GM12878 (cell line): ENCODE measurements around the gene POU1F1. TPM values are rescaled to one million over a fixed set of nuclear protein-coding genes. Genes with fewer than 3 reads are reported as not detected.

Experiments used
- ATAC-seq: fragments of 200-7000 bp; cut with Tn5 transposase; 3 replicates; pipeline ENCODE4 v1.9.1; 2020; ENCODE audit warnings: mild to moderate bottlenecking, moderate library complexity
- BruUV-seq: library from RNA; stranded (reverse); fragments of 400-500 nt; replicated peaks from 2 replicates; lab custom pipeline; 2021; lab: Mats Ljungman, UMichigan
- CTCF ChIA-PET: fragments of 300-600 bp; sonication (Branson Sonifier 250); formaldehyde crosslinking; extraction: SDS; loops from one replicate; lab custom pipeline; 2021; ENCODE audit warnings: inconsistent platforms; lab: Yijun Ruan, JAX
- POLR2A ChIA-PET: fragments of 350-600 bp; formaldehyde crosslinking; extraction: SDS; loops from one replicate; lab custom pipeline; 2021; ENCODE audit warnings: inconsistent platforms; lab: Charles Lee
- RAD21 ChIA-PET: fragments of 300-600 bp; sonication (Branson Sonifier 250); formaldehyde crosslinking; loops from one replicate; lab custom pipeline; 2023; ENCODE audit warnings: antibody characterized with exemption; ENCODE audit not compliant: unreplicated experiment; lab: Charles Lee
- SMC1A ChIA-PET: fragments of 300-600 bp; sonication (Branson Sonifier 250); formaldehyde crosslinking; loops from one replicate; lab custom pipeline; 2023; ENCODE audit not compliant: unreplicated experiment, uncharacterized antibody; lab: Charles Lee
- DNase-seq: peaks from one replicate; pipeline ENCODE4 v3.0.0-alpha.2; 2011; ENCODE audit warnings: low read depth, low spot score
- FAIRE-seq: peaks from 3 replicates; lab custom pipeline; 2011; peaks lifted over from hg19 to GRCh38; lab: Jason Lieb, UNC
- H2AFZ ChIP-seq: 2 replicates; pipeline ENCODE4 v1.6.0; 2011; ENCODE audit warnings: low read depth, low read length, control low read depth; ENCODE audit not compliant: control insufficient read depth
- H3K27ac ChIP-seq: 2 replicates; pipeline ENCODE4 v1.5.1; 2011; ENCODE audit warnings: control low read depth; ENCODE audit not compliant: control insufficient read depth, insufficient read depth
- H3K27me3 ChIP-seq, 2 experiments: replicated peaks in 1 of 2; 2 replicates each; pipeline versions ENCODE4 v1.6.0 to v1.6.1; 2011; ENCODE audit warnings: low read length in 1 of 2; ENCODE audit not compliant: control insufficient read depth in 2 of 2, insufficient read depth in 2 of 2
- H3K36me3 ChIP-seq, 2 experiments: 2 replicates each; pipeline ENCODE4 v1.5.1; 2011; ENCODE audit warnings: low read length in 1 of 2; ENCODE audit not compliant: control insufficient read depth in 2 of 2, insufficient read depth in 2 of 2
- H3K4me1 ChIP-seq: 2 replicates; pipeline ENCODE4 v1.6.1; 2011; ENCODE audit warnings: mild to moderate bottlenecking, low read length, moderate library complexity, mixed read lengths; ENCODE audit not compliant: control insufficient read depth, insufficient read depth
- H3K4me2 ChIP-seq: 2 replicates; pipeline ENCODE4 v1.6.0; 2011; ENCODE audit warnings: control low read depth; ENCODE audit not compliant: control insufficient read depth, insufficient read depth
- H3K4me3 ChIP-seq: fragments of 200-600 bp; sonication (generic); 2 replicates; pipeline ENCODE4 v1.5.1; 2016
- H3K79me2 ChIP-seq: 2 replicates; pipeline ENCODE4 v1.6.0; 2011; ENCODE audit warnings: low read length; ENCODE audit not compliant: control insufficient read depth, insufficient read depth
- H3K9ac ChIP-seq: 2 replicates; pipeline ENCODE4 v1.8.0; 2011; ENCODE audit warnings: low read length, control low read depth, mixed read lengths; ENCODE audit not compliant: control insufficient read depth, insufficient read depth
- H3K9me3 ChIP-seq: replicated peaks from 3 replicates; pipeline ENCODE4 v1.5.1; 2011; ENCODE audit warnings: mild to moderate bottlenecking, low read length; ENCODE audit not compliant: control insufficient read depth, insufficient read depth
- H4K20me1 ChIP-seq: 2 replicates; pipeline ENCODE4 v1.6.0; 2011; ENCODE audit not compliant: control insufficient read depth, insufficient read depth
- CBFB ChIP-seq: IDR thresholded peaks from 2 replicates; pipeline ENCODE4 v1.6.1; 2016; ENCODE audit warnings: antibody characterized with exemption, low read depth
- CEBPB ChIP-seq, 2 experiments: fragments of 150-350 bp in 1 of 2; IDR thresholded peaks; 2 replicates each; pipeline ENCODE4 v1.6.1; 2012 to 2014; ENCODE audit warnings: low read depth in 2 of 2, low read length in 2 of 2, borderline replicate concordance in 1 of 2, inconsistent platforms in 1 of 2
- CREM ChIP-seq: IDR thresholded peaks from 2 replicates; pipeline ENCODE4 v1.6.1; 2014; ENCODE audit warnings: antibody characterized with exemption, low read depth
- FOXM1 ChIP-seq: IDR thresholded peaks from 2 replicates; pipeline ENCODE4 v1.6.1; 2012; ENCODE audit warnings: low read depth, mild to moderate bottlenecking, inconsistent platforms, low read length, moderate library complexity
- HDAC2 ChIP-seq: fragments of 200-600 bp; sonication (generic); IDR thresholded peaks from 2 replicates; pipeline ENCODE4 v1.6.1; 2017
- NR2C2 ChIP-seq: IDR thresholded peaks from 2 replicates; pipeline ENCODE4 v1.6.1; 2011; ENCODE audit warnings: borderline replicate concordance, low read depth; ENCODE audit not compliant: control insufficient read depth, insufficient read length
- SIX5 ChIP-seq: IDR thresholded peaks from 2 replicates; pipeline ENCODE4 v1.6.1; 2011; ENCODE audit warnings: mild to moderate bottlenecking, low read depth, low read length, moderate library complexity; ENCODE audit not compliant: severe bottlenecking
- ZZZ3 ChIP-seq: IDR thresholded peaks from 2 replicates; pipeline ENCODE4 v1.6.1; 2011; ENCODE audit warnings: low read depth; ENCODE audit not compliant: control insufficient read depth, insufficient read length
- WGBS: methylation state at CpG from one replicate; pipeline ENCODE4 v1.1.6; 2016; ENCODE audit warnings: low lambda C conversion rate; ENCODE audit not compliant: insufficient replicate concordance, insufficient coverage; ENCODE audit errors: missing lambda C conversion rate; 5-methylcytosine and 5-hydroxymethylcytosine counted together
- in situ Hi-C: fragments of 300-500 bp; cut with MboI; formaldehyde crosslinking; loops from 9 replicates; pipeline ENCODE4 v1.14.3; 2018; ENCODE audit warnings: mixed read lengths
- intact Hi-C: fragments of 100-400 bp; cut with micrococcal nuclease; formaldehyde crosslinking; loops from one replicate; pipeline ENCODE4 v1.14.2; 2022; ENCODE audit not compliant: unreplicated experiment
- polyA plus RNA-seq, 11 experiments: library from polyadenylated mRNA; depleted of rRNA in 4 of 11; unstranded in 6 of 11; stranded (reverse) in 5 of 11; fragments of >200 nt; fragmentation: Nextera tagmentation in 4 of 11; fragmentation: Illumina TruSeq in 1 of 11; extraction: Ambion mirVana in 4 of 11; extraction: Trizol in 1 of 11; gene quantifications; 1 replicate in 1 of 11; 2 replicates in 10 of 11; pipeline versions ENCODE4 v1.2.1 to v1.2.3, GENCODE V29; 2011 to 2016; ENCODE audit warnings: inconsistent platforms in 2 of 11, missing spikeins in 2 of 11, low read depth in 1 of 11
- total RNA-seq, 4 experiments: library from RNA; depleted of rRNA in 3 of 4; stranded (reverse); fragments of >200 nt in 3 of 4; fragmentation: Illumina TruSeq in 1 of 4; extraction: Trizol in 1 of 4; gene quantifications; 2 replicates each; pipeline versions ENCODE4 v1.2.1 to v1.2.3, GENCODE V29; 2013 to 2021
- TF ChIP-seq, protein P1 (sequence below): fragments of 450-650 bp; IDR thresholded peaks from 2 replicates; pipeline ENCODE4 v1.6.1; 2017; ENCODE audit warnings: mild to moderate bottlenecking, moderate library complexity
- TF ChIP-seq, protein P2 (sequence below): fragments of 450-650 bp; formaldehyde crosslinking; IDR thresholded peaks from 2 replicates; pipeline ENCODE4 v1.4.0; 2020; ENCODE audit warnings: mild to moderate bottlenecking, moderate library complexity
- TF ChIP-seq, protein P3 (sequence below): fragments of 150-350 bp; IDR thresholded peaks from 2 replicates; pipeline ENCODE4 v1.6.1; 2014; ENCODE audit warnings: mild to moderate bottlenecking, low read depth, low read length
- TF ChIP-seq, protein P4 (sequence below): fragments of 450-650 bp; IDR thresholded peaks from 2 replicates; pipeline ENCODE4 v1.6.1; 2017; ENCODE audit warnings: mild to moderate bottlenecking

POU1F1 gene
- total and polyA plus RNA-seq, 10 of the 15 experiments (the other 5 are each of a cell fraction or from before 2014, with no cell fraction given) = 0.04 TPM; not detected in 9

DNA sequence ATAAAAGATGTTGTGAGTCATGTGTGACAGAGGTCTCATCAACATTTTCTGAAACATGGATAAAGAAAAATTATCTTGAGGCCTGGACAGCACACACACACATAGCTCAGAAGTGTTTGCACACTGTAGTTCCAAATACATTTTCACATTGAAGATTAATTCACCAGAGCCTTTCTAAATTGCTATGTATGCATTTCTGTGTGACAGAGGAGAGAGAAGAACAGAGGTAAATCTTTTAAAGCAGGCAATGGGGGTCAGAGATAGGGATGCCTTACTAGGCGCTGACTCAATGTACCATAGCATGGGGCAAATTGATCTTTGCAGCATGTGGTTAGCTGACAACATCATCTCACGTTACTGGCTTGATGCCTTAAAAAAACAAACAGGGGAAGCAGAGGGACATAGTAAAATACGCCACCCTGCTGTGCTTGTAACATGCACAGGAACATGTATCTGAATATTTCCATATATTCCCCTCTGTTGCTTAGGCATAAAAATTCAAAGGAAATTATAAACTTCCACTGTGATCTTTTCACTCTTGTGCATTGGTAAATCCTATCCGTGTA is 7.7 kb downstream of the POU1F1 start:
- Histone ChIP-seq H3K9ac (no peak overlapping the region), H3K9me3 (no peaks in the 10 kb centered on the region), H3K4me3 (no peak overlapping the region), H3K27ac (no peak overlapping the region), H3K27me3 (no peaks in the 10 kb centered on the region), H2AFZ (no peak overlapping the region), H3K36me3 (no peaks in the 10 kb centered on the region), H4K20me1 (no peaks in the 10 kb centered on the region), H3K4me2 (no peak overlapping the region), H3K4me1 (no peaks in the 10 kb centered on the region), H3K79me2 (no peaks in the 10 kb centered on the region)
- DNase-seq = no peak
- intact Hi-C loops (loop anchor here (10.0 kb wide), 1 partner anchor 736 kb away; no protein-coding TSS in a partner anchor), in situ Hi-C loops (no loop called here)
- CTCF ChIA-PET = interaction anchor here (1.7 kb wide), 1 partner anchor 10 kb away, joined by 5 read pairs; no protein-coding TSS in a partner anchor
- FAIRE-seq = no peak
- POLR2A ChIA-PET = no interaction called here
- ATAC-seq = no peak; the same call in 2 of the 3 replicates
- RAD21 ChIA-PET = no interaction called here
- no TSS peak for BruUV-seq
- WGBS = 50% methylated on average over 4 of the region's 4 CpGs
- SMC1A ChIA-PET = no interaction called here
- TF ChIP-seq FOXM1 = no peak
- TF ChIP-seq CREM = no peak
- TF ChIP-seq NR2C2 = no peak
- TF ChIP-seq, protein P1, sequence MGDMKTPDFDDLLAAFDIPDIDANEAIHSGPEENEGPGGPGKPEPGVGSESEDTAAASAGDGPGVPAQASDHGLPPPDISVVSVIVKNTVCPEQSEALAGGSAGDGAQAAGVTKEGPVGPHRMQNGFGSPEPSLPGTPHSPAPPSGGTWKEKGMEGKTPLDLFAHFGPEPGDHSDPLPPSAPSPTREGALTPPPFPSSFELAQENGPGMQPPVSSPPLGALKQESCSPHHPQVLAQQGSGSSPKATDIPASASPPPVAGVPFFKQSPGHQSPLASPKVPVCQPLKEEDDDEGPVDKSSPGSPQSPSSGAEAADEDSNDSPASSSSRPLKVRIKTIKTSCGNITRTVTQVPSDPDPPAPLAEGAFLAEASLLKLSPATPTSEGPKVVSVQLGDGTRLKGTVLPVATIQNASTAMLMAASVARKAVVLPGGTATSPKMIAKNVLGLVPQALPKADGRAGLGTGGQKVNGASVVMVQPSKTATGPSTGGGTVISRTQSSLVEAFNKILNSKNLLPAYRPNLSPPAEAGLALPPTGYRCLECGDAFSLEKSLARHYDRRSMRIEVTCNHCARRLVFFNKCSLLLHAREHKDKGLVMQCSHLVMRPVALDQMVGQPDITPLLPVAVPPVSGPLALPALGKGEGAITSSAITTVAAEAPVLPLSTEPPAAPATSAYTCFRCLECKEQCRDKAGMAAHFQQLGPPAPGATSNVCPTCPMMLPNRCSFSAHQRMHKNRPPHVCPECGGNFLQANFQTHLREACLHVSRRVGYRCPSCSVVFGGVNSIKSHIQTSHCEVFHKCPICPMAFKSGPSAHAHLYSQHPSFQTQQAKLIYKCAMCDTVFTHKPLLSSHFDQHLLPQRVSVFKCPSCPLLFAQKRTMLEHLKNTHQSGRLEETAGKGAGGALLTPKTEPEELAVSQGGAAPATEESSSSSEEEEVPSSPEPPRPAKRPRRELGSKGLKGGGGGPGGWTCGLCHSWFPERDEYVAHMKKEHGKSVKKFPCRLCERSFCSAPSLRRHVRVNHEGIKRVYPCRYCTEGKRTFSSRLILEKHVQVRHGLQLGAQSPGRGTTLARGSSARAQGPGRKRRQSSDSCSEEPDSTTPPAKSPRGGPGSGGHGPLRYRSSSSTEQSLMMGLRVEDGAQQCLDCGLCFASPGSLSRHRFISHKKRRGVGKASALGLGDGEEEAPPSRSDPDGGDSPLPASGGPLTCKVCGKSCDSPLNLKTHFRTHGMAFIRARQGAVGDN = no peak
- TF ChIP-seq, protein P2, sequence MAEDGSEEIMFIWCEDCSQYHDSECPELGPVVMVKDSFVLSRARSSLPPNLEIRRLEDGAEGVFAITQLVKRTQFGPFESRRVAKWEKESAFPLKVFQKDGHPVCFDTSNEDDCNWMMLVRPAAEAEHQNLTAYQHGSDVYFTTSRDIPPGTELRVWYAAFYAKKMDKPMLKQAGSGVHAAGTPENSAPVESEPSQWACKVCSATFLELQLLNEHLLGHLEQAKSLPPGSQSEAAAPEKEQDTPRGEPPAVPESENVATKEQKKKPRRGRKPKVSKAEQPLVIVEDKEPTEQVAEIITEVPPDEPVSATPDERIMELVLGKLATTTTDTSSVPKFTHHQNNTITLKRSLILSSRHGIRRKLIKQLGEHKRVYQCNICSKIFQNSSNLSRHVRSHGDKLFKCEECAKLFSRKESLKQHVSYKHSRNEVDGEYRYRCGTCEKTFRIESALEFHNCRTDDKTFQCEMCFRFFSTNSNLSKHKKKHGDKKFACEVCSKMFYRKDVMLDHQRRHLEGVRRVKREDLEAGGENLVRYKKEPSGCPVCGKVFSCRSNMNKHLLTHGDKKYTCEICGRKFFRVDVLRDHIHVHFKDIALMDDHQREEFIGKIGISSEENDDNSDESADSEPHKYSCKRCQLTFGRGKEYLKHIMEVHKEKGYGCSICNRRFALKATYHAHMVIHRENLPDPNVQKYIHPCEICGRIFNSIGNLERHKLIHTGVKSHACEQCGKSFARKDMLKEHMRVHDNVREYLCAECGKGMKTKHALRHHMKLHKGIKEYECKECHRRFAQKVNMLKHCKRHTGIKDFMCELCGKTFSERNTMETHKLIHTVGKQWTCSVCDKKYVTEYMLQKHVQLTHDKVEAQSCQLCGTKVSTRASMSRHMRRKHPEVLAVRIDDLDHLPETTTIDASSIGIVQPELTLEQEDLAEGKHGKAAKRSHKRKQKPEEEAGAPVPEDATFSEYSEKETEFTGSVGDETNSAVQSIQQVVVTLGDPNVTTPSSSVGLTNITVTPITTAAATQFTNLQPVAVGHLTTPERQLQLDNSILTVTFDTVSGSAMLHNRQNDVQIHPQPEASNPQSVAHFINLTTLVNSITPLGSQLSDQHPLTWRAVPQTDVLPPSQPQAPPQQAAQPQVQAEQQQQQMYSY (CRISPR knock-in tag) = no peak
- no peak for TF ChIP-seq SIX5
- TF ChIP-seq, protein P3, sequence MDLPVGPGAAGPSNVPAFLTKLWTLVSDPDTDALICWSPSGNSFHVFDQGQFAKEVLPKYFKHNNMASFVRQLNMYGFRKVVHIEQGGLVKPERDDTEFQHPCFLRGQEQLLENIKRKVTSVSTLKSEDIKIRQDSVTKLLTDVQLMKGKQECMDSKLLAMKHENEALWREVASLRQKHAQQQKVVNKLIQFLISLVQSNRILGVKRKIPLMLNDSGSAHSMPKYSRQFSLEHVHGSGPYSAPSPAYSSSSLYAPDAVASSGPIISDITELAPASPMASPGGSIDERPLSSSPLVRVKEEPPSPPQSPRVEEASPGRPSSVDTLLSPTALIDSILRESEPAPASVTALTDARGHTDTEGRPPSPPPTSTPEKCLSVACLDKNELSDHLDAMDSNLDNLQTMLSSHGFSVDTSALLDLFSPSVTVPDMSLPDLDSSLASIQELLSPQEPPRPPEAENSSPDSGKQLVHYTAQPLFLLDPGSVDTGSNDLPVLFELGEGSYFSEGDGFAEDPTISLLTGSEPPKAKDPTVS = no peak
- no peak for TF ChIP-seq ZZZ3
- TF ChIP-seq CEBPB (IDR thresholded peaks at IDR 0.05; ENCODE audit: borderline replicate concordance in 1 of 2, low read depth in 2 of 2, low read length in 2 of 2) = no peak
- no peak for TF ChIP-seq CBFB
- TF ChIP-seq, protein P4, sequence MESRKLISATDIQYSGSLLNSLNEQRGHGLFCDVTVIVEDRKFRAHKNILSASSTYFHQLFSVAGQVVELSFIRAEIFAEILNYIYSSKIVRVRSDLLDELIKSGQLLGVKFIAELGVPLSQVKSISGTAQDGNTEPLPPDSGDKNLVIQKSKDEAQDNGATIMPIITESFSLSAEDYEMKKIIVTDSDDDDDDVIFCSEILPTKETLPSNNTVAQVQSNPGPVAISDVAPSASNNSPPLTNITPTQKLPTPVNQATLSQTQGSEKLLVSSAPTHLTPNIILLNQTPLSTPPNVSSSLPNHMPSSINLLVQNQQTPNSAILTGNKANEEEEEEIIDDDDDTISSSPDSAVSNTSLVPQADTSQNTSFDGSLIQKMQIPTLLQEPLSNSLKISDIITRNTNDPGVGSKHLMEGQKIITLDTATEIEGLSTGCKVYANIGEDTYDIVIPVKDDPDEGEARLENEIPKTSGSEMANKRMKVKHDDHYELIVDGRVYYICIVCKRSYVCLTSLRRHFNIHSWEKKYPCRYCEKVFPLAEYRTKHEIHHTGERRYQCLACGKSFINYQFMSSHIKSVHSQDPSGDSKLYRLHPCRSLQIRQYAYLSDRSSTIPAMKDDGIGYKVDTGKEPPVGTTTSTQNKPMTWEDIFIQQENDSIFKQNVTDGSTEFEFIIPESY = no peak
- TF ChIP-seq HDAC2 = no peak
